K562 (cell line): ENCODE measurements around the gene TMEM205. TPM values are rescaled to one million over a fixed set of nuclear protein-coding genes. Genes with fewer than 3 reads are reported as not detected.

Experiments used
- BRD9 ChIP-seq: fragments of 450-650 bp; IDR thresholded peaks from 2 replicates; pipeline ENCODE4 v1.6.1; 2018; ENCODE audit warnings: low read depth; ENCODE audit not compliant: partially characterized antibody
- CBFA2T3 ChIP-seq: fragments of 450-650 bp; IDR thresholded peaks from 2 replicates; pipeline ENCODE4 v1.6.1; 2017
- CBX2 ChIP-seq: fragments of 200-600 bp; sonication (generic); IDR thresholded peaks from one replicate; pipeline ENCODE4 v1.6.1; 2012; ENCODE audit warnings: mild to moderate bottlenecking, low read length, inconsistent platforms; ENCODE audit not compliant: insufficient read depth, poor library complexity, severe bottlenecking
- CUX1 ChIP-seq: fragments of 200-800 bp; sonication (Bioruptor generic); IDR thresholded peaks from 2 replicates; pipeline ENCODE4 v1.6.1; 2016; ENCODE audit warnings: missing genetic modification characterization, missing compliant biosample characterization
- ID3 ChIP-seq, 2 experiments: fragments of 250-450 bp in 1 of 2; fragments of 450-650 bp in 1 of 2; sonication (Bioruptor Pico) in 1 of 2; IDR thresholded peaks; 2 replicates each; pipeline versions ENCODE4 v1.6.1 to v1.8.0; 2016 to 2021; ENCODE audit warnings: mild to moderate bottlenecking in 2 of 2, moderate library complexity in 2 of 2, missing compliant biosample characterization in 1 of 2, missing genetic modification characterization in 1 of 2
- LEF1 ChIP-seq: fragments of 450-650 bp; IDR thresholded peaks from 2 replicates; pipeline ENCODE4 v1.6.1; 2016; ENCODE audit warnings: mild to moderate bottlenecking
- MAX ChIP-seq: sonication (generic); formaldehyde crosslinking; IDR thresholded peaks from 2 replicates; pipeline ENCODE4 v1.9.0; 2022; ENCODE audit warnings: mild to moderate bottlenecking, missing genetic modification reagents
- MED1 ChIP-seq: sonication (generic); formaldehyde crosslinking; IDR thresholded peaks from 2 replicates; pipeline ENCODE4 v1.8.1; 2023; ENCODE audit warnings: missing genetic modification reagents, borderline replicate concordance
- NFIC ChIP-seq: fragments of 450-650 bp; IDR thresholded peaks from 2 replicates; pipeline ENCODE4 v1.6.1; 2017; ENCODE audit warnings: mild to moderate bottlenecking, inconsistent platforms
- PATZ1 ChIP-seq: fragments of 250-450 bp; sonication (Bioruptor Pico); IDR thresholded peaks from 2 replicates; pipeline ENCODE4 v1.5.0; 2020; ENCODE audit warnings: mild to moderate bottlenecking, borderline replicate concordance
- POLR3A ChIP-seq: IDR thresholded peaks from 2 replicates; pipeline ENCODE4 v1.6.1; 2011; ENCODE audit warnings: borderline replicate concordance, mild to moderate bottlenecking, moderate library complexity; ENCODE audit not compliant: insufficient read length, insufficient read depth; ENCODE audit errors: extremely low read depth
- PTBP1 ChIP-seq: fragments of 200-400 bp; formaldehyde crosslinking; IDR thresholded peaks from 2 replicates; pipeline ENCODE4 v1.6.1; 2017; ENCODE audit warnings: low read depth, low read length
- TARDBP ChIP-seq: fragments of 450-650 bp; IDR thresholded peaks from 2 replicates; pipeline ENCODE4 v1.6.1; 2016
- YY1 ChIP-seq, 3 experiments: IDR thresholded peaks; 2 replicates each; pipeline ENCODE4 v1.6.1; 2011; ENCODE audit warnings: low read length in 2 of 3, mild to moderate bottlenecking in 2 of 3, moderate library complexity in 2 of 3, borderline replicate concordance in 1 of 3, control low read depth in 1 of 3, low read depth in 1 of 3; ENCODE audit not compliant: insufficient read depth in 3 of 3, insufficient replicate concordance in 2 of 3, control insufficient read depth in 1 of 3, insufficient read length in 1 of 3; ENCODE audit errors: extremely low read depth in 1 of 3
- ZFP36 ChIP-seq: fragments of 150-350 bp; IDR thresholded peaks from 2 replicates; pipeline ENCODE4 v1.6.1; 2018; ENCODE audit warnings: low read length, low read depth; ENCODE audit not compliant: partially characterized antibody
- ZNF133 ChIP-seq: fragments of 250-450 bp; sonication (Bioruptor Pico); IDR thresholded peaks from 2 replicates; pipeline ENCODE4 v1.4.0; 2020; ENCODE audit warnings: mild to moderate bottlenecking
- ZNF184 ChIP-seq: sonication (generic); formaldehyde crosslinking; IDR thresholded peaks from 2 replicates; pipeline ENCODE4 v1.5.0; 2020; ENCODE audit warnings: missing genetic modification reagents
- ZNF23 ChIP-seq: fragments of 250-450 bp; sonication (Bioruptor Pico); IDR thresholded peaks from 2 replicates; pipeline ENCODE4 v1.4.0; 2020; ENCODE audit warnings: mild to moderate bottlenecking
- polyA plus RNA-seq, 8 experiments: library from polyadenylated mRNA; depleted of rRNA in 4 of 8; stranded (reverse) in 5 of 8; unstranded in 3 of 8; fragments of >200 nt; fragmentation: Nextera tagmentation in 2 of 8; fragmentation: Illumina TruSeq in 1 of 8; extraction: Ambion mirVana in 2 of 8; extraction: Trizol in 1 of 8; gene quantifications; 2 replicates each; pipeline versions ENCODE4 v1.2.1 to v1.2.3, GENCODE V29; 2011 to 2014; ENCODE audit warnings: inconsistent platforms in 1 of 8, missing spikeins in 1 of 8
- total RNA-seq, 7 experiments: library from RNA; depleted of rRNA in 6 of 7; stranded (reverse); fragments of >200 nt in 6 of 7; fragmentation: Illumina TruSeq in 2 of 7; extraction: Trizol in 2 of 7; gene quantifications; 2 replicates each; pipeline versions ENCODE4 v1.2.1 to v1.2.3, GENCODE V29; 2011 to 2021; ENCODE audit warnings: low replicate concordance in 1 of 7

The TMEM205 gene
- total and polyA plus RNA-seq, 9 of the 15 experiments (the other 6 are each of a cell fraction or from before 2014, with no cell fraction given): 21.3 to 81.5 (median 44.1) TPM

- no peak for TF ChIP-seq CUX1 (CRISPR knock-in tag)
- TF ChIP-seq ZFP36: no peak
- no peak for TF ChIP-seq CBX2
- no peak for TF ChIP-seq POLR3A
- TF ChIP-seq NFIC: peak; percentile 61
- TF ChIP-seq MAX (CRISPR knock-in tag): peak; percentile 71
- no peak for TF ChIP-seq ZNF184 (CRISPR knock-in tag)
- no peak for TF ChIP-seq ZNF23 (CRISPR knock-in tag)
- 0 out of 2 replicates have a peak, but pooled peaks have one; percentile 35 for TF ChIP-seq PTBP1
- TF ChIP-seq MED1 (CRISPR knock-in tag): no peak
- no peak for TF ChIP-seq PATZ1
- TF ChIP-seq ID3 (CRISPR knock-in tag; IDR thresholded peaks at IDR 0.05): no peak
- TF ChIP-seq ID3 (tag; IDR thresholded peaks at IDR 0.05): no peak; the same call in 1 of the 2 replicates
- peak in 2 of 3 experiments; percentile 8 to 59 for TF ChIP-seq YY1 (IDR thresholded peaks at IDR 0.05; ENCODE audit: borderline replicate concordance in 1 of 3, control insufficient read depth in 1 of 3, extremely low read depth in 1 of 3, insufficient read depth in 3 of 3, insufficient read length in 1 of 3, insufficient replicate concordance in 2 of 3, low read depth in 1 of 3, low read length in 2 of 3)
- peak; percentile 43; the same call in 1 of the 2 replicates for TF ChIP-seq LEF1
- no peak for TF ChIP-seq TARDBP
- TF ChIP-seq ZNF133: no peak
- TF ChIP-seq CBFA2T3: peak; percentile 80
- TF ChIP-seq BRD9: no peak
Observed at GRCh38 chr19:11382898-11383705, 37.0 kb upstream of the TMEM205 start (continued).
